Esophagus squamous epithelium (tissue), 5 donors: ENCODE data around the gene CCDC82. TPM values are rescaled to one million over a fixed set of nuclear protein-coding genes. Genes with fewer than 3 reads are reported as not detected.

ENCODE experiments used
- DNase-seq: peaks from one replicate; lab custom pipeline; 2025; lab: John Stamatoyannopoulos, UW
- H3K27ac ChIP-seq, 4 donors: fragments of 200-600 bp; sonication (generic); one replicate each; pipeline ENCODE4 v1.5.1; 2016 to 2019; ENCODE audit warnings: mild to moderate bottlenecking in 1 of 4
- H3K27me3 ChIP-seq, 4 donors: fragments of 200-600 bp; sonication (generic); 1 replicate in 3 of 4; 2 replicates in 1 of 4; pipeline versions ENCODE4 v1.5.1 to v1.6.0; 2017 to 2021; ENCODE audit warnings: antibody characterized with exemption in 1 of 4
- H3K36me3 ChIP-seq, 3 donors: fragments of 200-600 bp; sonication (generic); one replicate each; pipeline ENCODE4 v1.5.1; 2016 to 2019
- H3K4me1 ChIP-seq, 3 donors: fragments of 200-600 bp; sonication (generic); one replicate each; pipeline ENCODE4 v1.5.1; 2017 to 2019
- H3K4me3 ChIP-seq, 4 donors: fragments of 200-600 bp; sonication (generic); 1 replicate in 3 of 4; 2 replicates in 1 of 4; pipeline ENCODE4 v1.5.1; 2016 to 2019; ENCODE audit warnings: mild to moderate bottlenecking in 2 of 4, moderate library complexity in 1 of 4
- H3K9me3 ChIP-seq, 3 donors: fragments of 200-600 bp; sonication (generic); one replicate each; pipeline ENCODE4 v1.5.1; 2016 to 2019
- CTCF ChIP-seq, 6 experiments: fragments of 450-650 bp in 4 of 6; fragments of 200-600 bp in 2 of 6; sonication (generic) in 2 of 6; IDR thresholded peaks; one replicate each; pipeline ENCODE4 v1.5.1; 2016 to 2019; ENCODE audit warnings: antibody characterized with exemption in 6 of 6, mild to moderate bottlenecking in 4 of 6, moderate library complexity in 4 of 6
- POLR2A ChIP-seq, 4 donors: fragments of 450-650 bp; IDR thresholded peaks; one replicate each; pipeline ENCODE4 v1.6.1; 2017; ENCODE audit warnings: antibody characterized with exemption in 4 of 4, mild to moderate bottlenecking in 4 of 4, moderate library complexity in 3 of 4
- WGBS, 2 donors: methylation state at CpG; one replicate each; pipeline ENCODE4 v1.1.5; 2018; 5-methylcytosine and 5-hydroxymethylcytosine counted together
- intact Hi-C: fragments of 100-400 bp; cut with DNase I; formaldehyde crosslinking; loops from one replicate; pipeline ENCODE4 v1.15.0; 2022
- total RNA-seq, 4 donors: library from RNA; depleted of rRNA; stranded (reverse); fragments of >200 nt; gene quantifications; one replicate each; pipeline ENCODE4 v1.1.0, GENCODE V29; 2016
- donor health status: DM: yes; HTN: yes; CAD: no.

Gene CCDC82
- total RNA-seq, 4 donors from 2014 or later, result 8.8 to 18.7 (median 10.0) TPM

GRCh38 chr11:96318850-96319249, 70.9 kb downstream of the CCDC82 start:
- DNase-seq, result no peak
- Histone ChIP-seq H3K27me3 (no peaks in the 10 kb centered on the region), H3K4me1 (peaks cover 28 to 54% (median 29%) of the 10 kb centered on the region in 3 donors), H3K36me3 (peaks cover 0 to 10% (median 0%) of the 10 kb centered on the region in 3 donors), H3K27ac (no peak overlapping the region), H3K9me3 (no peaks in the 10 kb centered on the region), H3K4me3 (no peak overlapping the region)
- intact Hi-C loops, result no loop called here
- 89 to 97% methylated on average over 3 of the region's 3 CpGs for WGBS, 2 donors
- TF ChIP-seq CTCF (IDR thresholded peaks at IDR 0.05) (no peak), POLR2A (IDR thresholded peaks at IDR 0.05) (no peak)

GRCh38 chr11:96318399-96318798, 71.3 kb downstream of the CCDC82 start:
- peaks cover 30 to 58% (median 33%) of the 10 kb centered on the region in 3 donors for H3K4me1 ChIP-seq
- DNase-seq, result no peak
- intact Hi-C loops, result no loop called here
- H3K9me3 ChIP-seq, result no peaks in the 10 kb centered on the region
- TF ChIP-seq POLR2A (IDR thresholded peaks at IDR 0.05) (no peak), CTCF (IDR thresholded peaks at IDR 0.05) (no peak)
- H3K27ac ChIP-seq, result no peak overlapping the region
- H3K36me3 ChIP-seq, result peaks cover 0 to 10% (median 0%) of the 10 kb centered on the region in 3 donors
- 82 to 83% methylated on average over 1 of the region's 1 CpG for WGBS, 2 donors
- H3K27me3 ChIP-seq, result no peaks in the 10 kb centered on the region
- no peak overlapping the region for H3K4me3 ChIP-seq

- no peak overlapping the region for H3K4me3 ChIP-seq
- TF ChIP-seq CTCF (IDR thresholded peaks at IDR 0.05) (no peak), POLR2A (IDR thresholded peaks at IDR 0.05) (no peak)
- peaks cover 30 to 63% (median 38%) of the 10 kb centered on the region in 3 donors for H3K4me1 ChIP-seq
- H3K9me3 ChIP-seq, result no peaks in the 10 kb centered on the region
- 73 to 87% methylated on average over 2 of the region's 2 CpGs for WGBS, 2 donors
- intact Hi-C loops, result no loop called here
- peak overlapping the region in 3 of 4 donors; percentile 15 to 54 (median 21) for H3K27ac ChIP-seq
- peaks cover 0 to 7% (median 0%) of the 10 kb centered on the region in 3 donors for H3K36me3 ChIP-seq
- DNase-seq, result no peak
- no peaks in the 10 kb centered on the region for H3K27me3 ChIP-seq
Measured at GRCh38 chr11:96317985-96318384, 71.7 kb downstream of the CCDC82 start.

GRCh38 chr11:96317571-96317970, 72.1 kb downstream of the CCDC82 start:
- H3K4me1 ChIP-seq, result peaks cover 30 to 67% (median 38%) of the 10 kb centered on the region in 3 donors
- no peak for DNase-seq
- no peaks in the 10 kb centered on the region for H3K27me3 ChIP-seq
- no peaks in the 10 kb centered on the region for H3K9me3 ChIP-seq
- intact Hi-C loops, result no loop called here
- H3K27ac ChIP-seq, result peak overlapping the region in 3 of 4 donors; percentile 15 to 54 (median 21)
- 51 to 70% methylated on average over 2 of the region's 2 CpGs for WGBS, 2 donors
- H3K36me3 ChIP-seq, result peaks cover 0 to 3% (median 0%) of the 10 kb centered on the region in 3 donors
- H3K4me3 ChIP-seq, result no peak overlapping the region
- TF ChIP-seq CTCF (IDR thresholded peaks at IDR 0.05), result no peak
- no peak for TF ChIP-seq POLR2A (IDR thresholded peaks at IDR 0.05)

- Histone ChIP-seq H3K9me3 (no peaks in the 10 kb centered on the region), H3K27me3 (no peaks in the 10 kb centered on the region), H3K36me3 (no peaks in the 10 kb centered on the region), H3K4me1 (peaks cover 30 to 74% (median 38%) of the 10 kb centered on the region in 3 donors), H3K27ac (peak overlapping the region in 3 of 4 donors; percentile 15 to 54 (median 21)), H3K4me3 (no peak overlapping the region)
- 53 to 56% methylated on average over 2 to 3 of the region's 3 CpGs for WGBS, 2 donors
- intact Hi-C loops, result no loop called here
- TF ChIP-seq POLR2A (IDR thresholded peaks at IDR 0.05) (no peak), CTCF (IDR thresholded peaks at IDR 0.05) (no peak)
- DNase-seq, result no peak
Measured at GRCh38 chr11:96316869-96317268, 72.8 kb downstream of the CCDC82 start.
